CD14-positive monocyte (primary cell): Measurements from ENCODE around the gene RAET1G. TPM values are rescaled to one million over a fixed set of nuclear protein-coding genes. Genes with fewer than 3 reads are reported as not detected.

Experiments used
- DNase-seq, 3 donors: peaks; one replicate each; pipeline ENCODE4 v3.0.0-alpha.2; 2011 to 2022
- H2AFZ ChIP-seq: 2 replicates; pipeline ENCODE4 v1.6.0; 2012; ENCODE audit warnings: mild to moderate bottlenecking, low read depth, low read length, inconsistent platforms; ENCODE audit not compliant: insufficient read depth, poor library complexity, severe bottlenecking
- H3K27ac ChIP-seq, 2 donors: 1 replicate in 1 of 2; 2 replicates in 1 of 2; pipeline ENCODE4 v1.5.1; 2012 to 2013; ENCODE audit warnings: low read length in 2 of 2, control low read depth in 1 of 2, inconsistent platforms in 1 of 2, low read depth in 1 of 2, mild to moderate bottlenecking in 1 of 2
- H3K27me3 ChIP-seq, 2 donors: one replicate each; pipeline versions ENCODE4 v1.6.0 to v1.6.1; 2011 to 2013; ENCODE audit warnings: low read length in 2 of 2; ENCODE audit not compliant: control insufficient read depth in 2 of 2, insufficient read depth in 2 of 2
- H3K36me3 ChIP-seq, 2 donors: replicated peaks in 1 of 2; 1 replicate in 1 of 2; 2 replicates in 1 of 2; pipeline versions ENCODE4 v1.5.1 to v1.6.1; 2012 to 2013; ENCODE audit warnings: low read length in 2 of 2, control low read depth in 1 of 2, inconsistent platforms in 1 of 2, mild to moderate bottlenecking in 1 of 2; ENCODE audit not compliant: insufficient read depth in 2 of 2, control insufficient read depth in 1 of 2
- H3K4me1 ChIP-seq, 2 donors: 1 replicate in 1 of 2; 2 replicates in 1 of 2; pipeline versions ENCODE4 v1.5.1 to v1.6.1; 2012 to 2013; ENCODE audit warnings: low read length in 2 of 2, control low read depth in 1 of 2, inconsistent platforms in 1 of 2, mild to moderate bottlenecking in 1 of 2, moderate library complexity in 1 of 2; ENCODE audit not compliant: insufficient read depth in 2 of 2, control insufficient read depth in 1 of 2
- H3K4me2 ChIP-seq: replicated peaks from 2 replicates; pipeline ENCODE3; 2012; ENCODE audit warnings: low read length, moderate library complexity, mild to moderate bottlenecking; ENCODE audit not compliant: poor library complexity, severe bottlenecking; ENCODE audit errors: extremely low read depth
- H3K4me3 ChIP-seq, 3 experiments: fragments of 200-600 bp in 1 of 3; sonication (generic) in 1 of 3; replicated peaks in 1 of 3; 1 replicate in 2 of 3; 2 replicates in 1 of 3; pipeline ENCODE4 v1.5.1; 2011 to 2013; ENCODE audit warnings: low read length in 3 of 3, mild to moderate bottlenecking in 3 of 3, control low read depth in 2 of 3, low read depth in 2 of 3, inconsistent platforms in 1 of 3, moderate library complexity in 1 of 3
- H3K79me2 ChIP-seq: 2 replicates; pipeline ENCODE4 v1.6.0; 2012; ENCODE audit warnings: mild to moderate bottlenecking, control low read depth, inconsistent platforms, low read length, moderate library complexity; ENCODE audit not compliant: insufficient read depth
- H3K9ac ChIP-seq: 2 replicates; pipeline ENCODE4 v1.6.0; 2017; ENCODE audit warnings: low read length, mild to moderate bottlenecking; ENCODE audit not compliant: insufficient read depth, poor library complexity, severe bottlenecking
- H3K9me3 ChIP-seq, 2 donors: replicated peaks in 1 of 2; 1 replicate in 1 of 2; 2 replicates in 1 of 2; pipeline versions ENCODE4 v1.5.1 to v1.6.1; 2012 to 2013; ENCODE audit warnings: low read length in 2 of 2, control low read depth in 1 of 2; ENCODE audit not compliant: control insufficient read depth in 1 of 2, insufficient read depth in 1 of 2
- H4K20me1 ChIP-seq: 2 replicates; pipeline ENCODE4 v1.6.0; 2012; ENCODE audit warnings: mild to moderate bottlenecking, low read length, control low read depth, moderate library complexity; ENCODE audit not compliant: insufficient read depth
- H3K27ac Mint-ChIP-seq, 7 donors: one replicate each; pipeline ENCODE4 v1.8.0; 2020; ENCODE audit warnings: mild to moderate bottlenecking in 7 of 7, mixed read lengths in 7 of 7, moderate library complexity in 6 of 7, inconsistent platforms in 2 of 7
- H3K27me3 Mint-ChIP-seq, 3 donors: one replicate each; pipeline ENCODE4 v1.8.0; 2021 to 2022; ENCODE audit warnings: low read depth in 3 of 3, mild to moderate bottlenecking in 3 of 3, mixed read lengths in 3 of 3, moderate library complexity in 3 of 3, inconsistent platforms in 1 of 3
- H3K36me3 Mint-ChIP-seq, 2 donors: one replicate each; pipeline ENCODE4 v1.8.0; 2020; ENCODE audit warnings: mixed read lengths in 2 of 2, inconsistent platforms in 1 of 2, mild to moderate bottlenecking in 1 of 2
- H3K4me1 Mint-ChIP-seq: one replicate; pipeline ENCODE4 v1.8.0; 2020; ENCODE audit warnings: mild to moderate bottlenecking, mixed read lengths
- H3K4me3 Mint-ChIP-seq, 2 donors: one replicate each; pipeline ENCODE4 v1.8.0; 2020; ENCODE audit warnings: mild to moderate bottlenecking in 2 of 2, mixed read lengths in 2 of 2, moderate library complexity in 1 of 2
- H3K9me3 Mint-ChIP-seq, 7 donors: one replicate each; pipeline ENCODE4 v1.8.0; 2020 to 2022; ENCODE audit warnings: mixed read lengths in 7 of 7, mild to moderate bottlenecking in 6 of 7, moderate library complexity in 6 of 7, inconsistent platforms in 2 of 7
- WGBS: methylation state at CpG from one replicate; pipeline ENCODE4 v1.1.5; 2013; ENCODE audit warnings: missing lambda C conversion rate; ENCODE audit not compliant: insufficient coverage; 5-methylcytosine and 5-hydroxymethylcytosine counted together
- intact Hi-C, 2 donors: fragments of 100-400 bp; cut with micrococcal nuclease; formaldehyde crosslinking; loops; one replicate each; pipeline versions ENCODE4 v1.15.0 to v1.15.1; 2023
- polyA plus RNA-seq, 3 donors: library from polyadenylated mRNA; depleted of rRNA in 1 of 3; unstranded in 2 of 3; stranded (reverse) in 1 of 3; fragments of 300-500 nt in 2 of 3; fragments of >200 nt in 1 of 3; fragmentation: Illumina TruSeq in 2 of 3; gene quantifications; 1 replicate in 2 of 3; 2 replicates in 1 of 3; pipeline ENCODE4 v1.2.3, GENCODE V29; 2012 to 2021
- TF ChIP-seq, protein P1 (sequence below): fragments of 200-600 bp; IDR thresholded peaks from one replicate; pipeline ENCODE4 v1.8.0; 2022; ENCODE audit warnings: antibody characterized with exemption, mild to moderate bottlenecking

RAET1G gene
- polyA plus RNA-seq, 3 donors, result not detected

DNA sequence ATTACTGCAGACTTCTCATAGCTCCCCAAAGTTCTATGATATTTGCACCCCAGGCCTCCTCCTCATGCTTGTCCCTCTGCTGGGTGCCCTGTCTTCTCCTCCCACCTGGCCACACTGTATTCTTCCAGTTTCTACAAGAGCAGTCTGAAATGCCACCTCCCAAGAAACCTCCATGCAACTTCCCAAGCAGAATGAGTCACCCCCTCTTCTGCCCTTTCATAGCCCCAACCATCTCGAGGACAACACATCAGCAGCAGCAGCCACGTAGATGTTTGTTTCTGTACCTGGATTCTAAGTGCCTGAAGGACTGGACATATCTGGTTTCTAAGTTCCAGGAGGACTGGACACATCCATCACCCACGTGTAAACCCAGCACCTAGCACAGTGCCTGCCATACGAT is 12.3 kb upstream of the RAET1G start:
- peak overlapping the region in 1 of 2 donors; percentile 62 for H3K4me3 Mint-ChIP-seq

DNA sequence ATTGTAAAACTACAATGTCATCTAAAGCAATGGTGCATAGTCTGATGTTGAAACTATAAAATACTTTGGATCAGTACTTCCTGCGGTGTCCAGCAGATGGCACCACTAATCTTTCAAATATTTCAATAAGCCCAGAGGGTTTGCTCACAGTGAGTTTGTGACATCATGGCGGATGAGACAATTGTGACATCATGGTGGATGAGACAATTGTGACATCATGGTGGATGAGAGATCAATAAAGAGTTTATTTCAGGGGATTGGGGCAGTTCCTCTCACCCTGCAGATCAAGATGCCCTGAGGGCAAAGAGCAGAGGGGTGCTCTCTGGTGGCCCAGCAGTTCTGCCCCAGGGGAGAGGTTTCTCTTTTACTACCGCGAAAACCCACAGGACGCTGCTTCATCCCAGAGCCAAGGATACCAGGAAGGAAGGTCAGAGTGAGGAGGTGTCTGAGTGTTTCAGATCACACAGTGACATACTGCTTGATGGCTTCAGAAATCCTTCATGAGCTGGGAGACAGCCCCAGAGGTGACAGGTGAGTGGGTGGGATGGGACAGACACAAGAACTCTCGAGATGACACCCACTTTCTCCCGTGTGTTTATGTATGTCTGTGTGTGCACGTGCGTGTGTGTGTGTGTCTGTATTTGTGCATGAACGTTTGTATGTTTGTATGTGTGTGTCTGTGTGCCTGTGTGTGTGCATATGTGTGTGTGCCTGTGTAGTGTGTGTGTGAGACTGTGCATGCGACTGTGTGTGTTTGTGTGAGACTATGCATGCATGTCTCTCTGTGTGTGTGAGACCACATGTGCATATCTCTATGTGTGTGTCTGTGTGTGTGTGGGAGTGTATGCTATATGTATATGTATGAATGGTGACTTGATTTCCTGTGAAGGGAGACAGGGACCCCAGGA is 11.6 kb upstream of the RAET1G start:
- no peak overlapping the region for H2AFZ ChIP-seq
- TF ChIP-seq, protein P1, sequence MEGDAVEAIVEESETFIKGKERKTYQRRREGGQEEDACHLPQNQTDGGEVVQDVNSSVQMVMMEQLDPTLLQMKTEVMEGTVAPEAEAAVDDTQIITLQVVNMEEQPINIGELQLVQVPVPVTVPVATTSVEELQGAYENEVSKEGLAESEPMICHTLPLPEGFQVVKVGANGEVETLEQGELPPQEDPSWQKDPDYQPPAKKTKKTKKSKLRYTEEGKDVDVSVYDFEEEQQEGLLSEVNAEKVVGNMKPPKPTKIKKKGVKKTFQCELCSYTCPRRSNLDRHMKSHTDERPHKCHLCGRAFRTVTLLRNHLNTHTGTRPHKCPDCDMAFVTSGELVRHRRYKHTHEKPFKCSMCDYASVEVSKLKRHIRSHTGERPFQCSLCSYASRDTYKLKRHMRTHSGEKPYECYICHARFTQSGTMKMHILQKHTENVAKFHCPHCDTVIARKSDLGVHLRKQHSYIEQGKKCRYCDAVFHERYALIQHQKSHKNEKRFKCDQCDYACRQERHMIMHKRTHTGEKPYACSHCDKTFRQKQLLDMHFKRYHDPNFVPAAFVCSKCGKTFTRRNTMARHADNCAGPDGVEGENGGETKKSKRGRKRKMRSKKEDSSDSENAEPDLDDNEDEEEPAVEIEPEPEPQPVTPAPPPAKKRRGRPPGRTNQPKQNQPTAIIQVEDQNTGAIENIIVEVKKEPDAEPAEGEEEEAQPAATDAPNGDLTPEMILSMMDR, result peak; percentile 84
- peaks cover 5 to 6% of the 10 kb centered on the region in 2 donors for H3K36me3 Mint-ChIP-seq
- no peaks in the 10 kb centered on the region for H3K36me3 ChIP-seq
- H3K9me3 ChIP-seq, result peaks cover 0 to 8% of the 10 kb centered on the region in 2 donors
- no peaks in the 10 kb centered on the region for H3K79me2 ChIP-seq
- H3K27me3 Mint-ChIP-seq, result peaks cover 73 to 88% (median 74%) of the 10 kb centered on the region in 3 donors
- peak overlapping the region in 1 of 2 donors; percentile 63 for H3K4me3 Mint-ChIP-seq
- peak overlapping the region in 5 of 7 donors; percentile 13 to 66 (median 27) for H3K27ac Mint-ChIP-seq
- intact Hi-C loops, result loop anchor here (2.0 to 10.0 kb wide), 3 partner anchors 82 to 880 kb away; partner anchors contain the start of gene PPIL4 (in 1 of the 2)
- peaks cover 69 to 91% of the 10 kb centered on the region in 2 donors for H3K27me3 ChIP-seq
- WGBS, result 49% methylated on average over 9 of the region's 11 CpGs
- peaks cover 11 to 17% of the 10 kb centered on the region in 2 donors for H3K4me1 ChIP-seq
- peaks cover 15% of the 10 kb centered on the region for H3K4me1 Mint-ChIP-seq
- H4K20me1 ChIP-seq, result no peaks in the 10 kb centered on the region
- no peak overlapping the region for H3K9ac ChIP-seq
- H3K9me3 Mint-ChIP-seq, result peaks cover 4 to 14% (median 8%) of the 10 kb centered on the region in 7 donors
- DNase-seq, result peak; percentile 66 to 81 (median 74)
- no peak overlapping the region for H3K4me3 ChIP-seq
- H3K27ac ChIP-seq, result no peak overlapping the region
- H3K4me2 ChIP-seq, result no peak overlapping the region

More for the DNA sequence above, 12.3 kb upstream of the RAET1G start:
- Histone ChIP-seq H3K9me3 (peaks cover 0 to 14% of the 10 kb centered on the region in 2 donors), H2AFZ (no peak overlapping the region), H3K4me3 (no peak overlapping the region), H3K4me1 (peaks cover 11 to 17% of the 10 kb centered on the region in 2 donors), H3K4me2 (no peak overlapping the region), H3K27me3 (peaks cover 69 to 91% of the 10 kb centered on the region in 2 donors), H3K79me2 (no peaks in the 10 kb centered on the region), H3K36me3 (no peaks in the 10 kb centered on the region), H3K9ac (no peak overlapping the region), H3K27ac (no peak overlapping the region), H4K20me1 (no peaks in the 10 kb centered on the region)
- H3K4me1 Mint-ChIP-seq, result peaks cover 16% of the 10 kb centered on the region
- H3K36me3 Mint-ChIP-seq, result peaks cover 5 to 6% of the 10 kb centered on the region in 2 donors
- WGBS, result 43% methylated on average over 1 of the region's 4 CpGs
- peak overlapping the region in 2 of 7 donors; percentile 31 to 44 for H3K27ac Mint-ChIP-seq
- H3K27me3 Mint-ChIP-seq, result peaks cover 76 to 88% (median 76%) of the 10 kb centered on the region in 3 donors
- H3K9me3 Mint-ChIP-seq, result peaks cover 4 to 18% (median 12%) of the 10 kb centered on the region in 7 donors
- TF ChIP-seq, protein P1, result no peak
- DNase-seq, result peak in 1 of 3 donors; percentile 29
- intact Hi-C loops, result loop anchor here (2.0 to 10.0 kb wide), 3 partner anchors 82 to 880 kb away; partner anchors contain the start of gene PPIL4 (in 1 of the 2)
